ENCODE data around the gene DDX51. TPM values are rescaled to one million over a fixed set of nuclear protein-coding genes. Genes with fewer than 3 reads are reported as not detected.

Gene DDX51
- total RNA-seq, 1 donor from 2014 or later = 10.3 TPM

- ATAC-seq (ENCODE audit: poor library complexity) (no peak), DNase-seq (peak; percentile 13)
- intact Hi-C loops (cut with DNase I) = no loop called here
Measured at GRCh38 chr12:132180648-132181546, 36.8 kb upstream of the DDX51 start.

DNA sequence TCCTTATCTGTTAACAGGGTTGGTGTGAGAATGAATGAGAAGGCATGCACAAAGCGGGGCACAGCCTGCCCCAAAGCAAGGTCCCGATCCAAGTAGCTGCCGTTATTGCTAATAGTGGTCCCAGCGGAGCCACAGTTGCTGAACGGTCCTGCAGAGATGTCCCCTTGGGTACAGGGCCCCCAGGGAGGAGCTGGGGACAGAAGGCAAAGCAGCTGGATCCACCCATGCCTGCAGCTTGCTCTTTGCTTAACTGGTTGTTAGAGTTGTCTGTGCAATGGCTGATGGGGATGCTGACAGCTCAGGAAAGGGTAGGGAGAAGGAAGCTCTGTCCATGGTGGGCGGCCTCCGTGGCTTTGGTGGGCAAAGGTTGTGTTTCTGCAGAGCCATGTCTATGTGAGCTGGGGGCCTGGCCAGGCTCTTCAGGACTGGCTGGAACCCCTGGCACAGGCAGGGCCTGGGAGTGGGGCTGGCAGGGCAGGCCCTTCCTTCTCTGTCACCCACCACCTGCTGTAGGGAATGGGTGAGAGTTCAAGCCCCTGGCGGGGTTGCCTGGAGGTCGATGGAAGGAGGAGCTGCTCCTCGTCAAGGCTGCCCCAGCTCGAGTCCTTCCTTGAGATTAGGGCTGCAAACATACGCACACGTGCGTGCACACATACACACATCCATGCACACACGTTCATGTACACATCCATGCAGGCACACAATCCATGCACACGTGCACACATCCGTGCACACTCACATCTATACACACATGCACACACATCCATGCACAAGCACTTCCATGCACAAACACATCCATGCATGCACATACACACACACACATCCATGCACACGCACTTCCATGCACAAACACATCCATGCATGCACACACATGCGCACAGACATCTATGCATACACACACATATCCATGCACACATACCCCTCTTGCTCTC is 35.6 kb upstream of the DDX51 start:
- ATAC-seq (ENCODE audit: poor library complexity) = no peak
- intact Hi-C loops (cut with DNase I) = no loop called here
- peak; percentile 13 for DNase-seq

- intact Hi-C loops (cut with DNase I) = no loop called here
- ATAC-seq (ENCODE audit: poor library complexity) (no peak), DNase-seq (peak; percentile 37)
Measured at GRCh38 chr12:132178801-132179401, 34.8 kb upstream of the DDX51 start.

DNA sequence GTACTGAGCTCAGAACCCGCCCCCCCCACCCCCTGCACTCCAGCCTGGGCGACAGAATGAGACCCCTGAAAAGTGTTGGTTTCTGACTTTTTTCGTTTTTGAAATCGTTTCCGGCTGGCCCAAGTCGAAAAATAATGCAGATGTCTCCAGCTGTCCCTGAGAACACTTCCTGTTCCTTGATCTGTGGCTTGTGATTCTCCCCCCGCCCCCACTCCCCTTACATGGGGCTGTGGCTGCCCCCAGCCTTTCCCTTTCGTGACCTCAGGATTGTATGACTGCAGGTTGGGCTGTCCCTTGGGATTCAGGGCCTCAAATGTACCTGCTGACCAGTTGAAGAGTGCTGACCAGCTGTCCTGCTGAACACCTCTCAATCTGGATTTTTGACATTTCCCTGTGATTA is 34.2 kb upstream of the DDX51 start:
- intact Hi-C loops (cut with DNase I) = no loop called here
- ATAC-seq (ENCODE audit: poor library complexity) (no peak), DNase-seq (peak; percentile 34)

DNA sequence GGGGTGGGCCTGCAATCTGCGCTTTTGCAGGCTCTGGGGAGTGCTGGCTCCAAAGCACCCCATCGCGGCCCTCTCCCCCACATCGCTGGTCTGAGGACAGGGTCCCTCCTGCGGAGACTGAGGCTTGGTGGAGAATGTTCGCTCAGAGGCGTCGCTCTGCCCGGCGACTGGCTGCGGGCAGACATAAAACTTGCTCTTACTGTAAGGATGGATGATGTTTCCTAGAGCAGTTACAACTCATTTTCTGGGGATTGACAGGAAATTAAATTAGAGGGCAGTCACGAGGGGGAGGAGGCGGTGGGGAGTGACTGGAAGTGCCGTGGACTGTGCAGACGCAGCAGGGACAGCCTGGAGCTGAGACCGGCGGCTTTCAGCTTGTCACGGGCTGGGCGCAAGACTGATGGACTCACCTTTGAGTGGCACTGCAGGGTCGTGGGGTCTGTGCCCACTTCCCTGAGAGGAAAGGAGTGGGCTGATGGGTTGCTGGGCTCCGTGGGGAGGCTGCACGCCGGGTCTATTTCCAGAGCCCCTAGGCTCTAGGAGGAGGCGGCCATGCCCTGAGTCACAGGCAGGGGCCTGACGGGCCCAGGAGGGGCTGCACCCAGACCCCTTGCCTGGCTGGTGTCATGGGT is 32.9 kb upstream of the DDX51 start:
- ATAC-seq (ENCODE audit: poor library complexity) (no peak), DNase-seq (peak; percentile 16)
- intact Hi-C loops (cut with DNase I) = no loop called here

- intact Hi-C loops (cut with DNase I) = no loop called here
- ATAC-seq (ENCODE audit: poor library complexity) = no peak
Measured at GRCh38 chr12:132176385-132176919, 32.3 kb upstream of the DDX51 start.

GRCh38 chr12:132175496-132176384 is 31.6 kb upstream of the DDX51 start:
- DNase-seq (peak; percentile 26), ATAC-seq (ENCODE audit: poor library complexity) (no peak)

More at GRCh38 chr12:132176385-132176919, 32.3 kb upstream of the DDX51 start:
- DNase-seq = peak; percentile 24

GRCh38 chr12:132174839-132175490 is 30.8 kb upstream of the DDX51 start:
- DNase-seq (peak; percentile 19), ATAC-seq (ENCODE audit: poor library complexity) (no peak)
- intact Hi-C loops (cut with DNase I) = no loop called here

More at GRCh38 chr12:132175496-132176384, 31.6 kb upstream of the DDX51 start:
- intact Hi-C loops (cut with DNase I) = no loop called here

GRCh38 chr12:132174015-132174838 is 30.1 kb upstream of the DDX51 start:
- intact Hi-C loops (cut with DNase I) = no loop called here
- ATAC-seq (ENCODE audit: poor library complexity) (no peak), DNase-seq (peak; percentile 20)

GRCh38 chr12:132173135-132174014 is 29.3 kb upstream of the DDX51 start:
- intact Hi-C loops (cut with DNase I) = no loop called here
- no peak for ATAC-seq (ENCODE audit: poor library complexity)
- DNase-seq = peak; percentile 24

DNA sequence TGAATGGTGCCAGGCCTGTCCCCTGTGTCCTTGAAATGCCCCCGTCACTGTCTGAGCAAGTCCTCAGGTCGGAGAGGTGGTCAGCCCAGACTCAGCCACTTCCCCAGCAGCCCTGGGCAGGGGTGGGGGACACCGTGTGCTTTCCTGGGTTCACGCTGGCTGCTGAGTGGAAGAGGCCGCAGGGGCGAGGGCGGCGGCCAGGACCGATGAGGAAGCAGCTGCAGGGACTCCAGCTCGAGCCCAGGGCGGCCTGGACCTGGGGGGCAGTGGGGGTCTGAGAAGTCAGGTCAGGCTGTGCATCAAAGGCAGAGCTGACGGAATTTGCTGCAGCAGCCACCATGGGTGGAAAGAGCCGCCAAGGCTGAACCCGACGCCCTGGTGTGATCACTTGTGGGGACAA is 28.5 kb upstream of the DDX51 start:
- intact Hi-C loops (cut with DNase I) = no loop called here
- DNase-seq (peak; percentile 21), ATAC-seq (ENCODE audit: poor library complexity) (no peak)

- no peak for ATAC-seq (ENCODE audit: poor library complexity)
- DNase-seq = peak; percentile 24
- intact Hi-C loops (cut with DNase I) = no loop called here
Measured at GRCh38 chr12:132171968-132172521, 27.9 kb upstream of the DDX51 start.

DNA sequence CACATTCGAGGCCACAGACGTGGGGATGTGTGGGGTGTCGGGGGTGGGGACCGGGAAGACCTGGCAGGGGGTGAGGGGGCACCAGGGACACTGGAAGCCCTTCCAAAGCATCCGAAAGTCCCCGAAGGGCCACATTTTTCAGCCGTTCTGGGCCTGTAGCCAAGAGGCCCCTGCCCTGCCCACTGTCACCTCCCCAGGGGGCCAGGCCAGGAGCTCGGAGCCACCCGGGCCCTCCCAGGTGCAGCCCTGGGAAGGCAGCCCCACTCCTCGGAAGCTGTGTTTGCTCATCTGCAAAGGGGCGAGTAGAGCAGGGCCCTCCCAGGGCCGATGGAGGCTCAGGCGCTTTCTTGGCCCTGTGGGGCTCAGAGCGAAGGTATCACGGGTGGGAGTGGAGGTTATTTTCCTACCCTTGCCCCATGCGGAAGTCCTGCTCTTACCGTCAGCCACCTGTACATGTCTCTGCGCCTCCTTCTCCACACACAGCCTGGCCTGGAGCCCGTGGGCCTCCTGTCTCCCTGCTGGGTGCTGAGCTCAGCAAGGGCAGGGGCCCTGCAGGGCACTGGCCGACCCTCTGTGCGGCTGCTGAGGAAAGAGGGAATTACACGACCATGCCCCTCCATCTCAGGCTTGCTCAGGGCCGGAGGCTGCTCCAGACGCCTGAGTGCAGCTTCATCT is 27.3 kb upstream of the DDX51 start:
- DNase-seq = peak; percentile 24
- ATAC-seq (ENCODE audit: poor library complexity) = no peak
- intact Hi-C loops (cut with DNase I) = no loop called here

DNA sequence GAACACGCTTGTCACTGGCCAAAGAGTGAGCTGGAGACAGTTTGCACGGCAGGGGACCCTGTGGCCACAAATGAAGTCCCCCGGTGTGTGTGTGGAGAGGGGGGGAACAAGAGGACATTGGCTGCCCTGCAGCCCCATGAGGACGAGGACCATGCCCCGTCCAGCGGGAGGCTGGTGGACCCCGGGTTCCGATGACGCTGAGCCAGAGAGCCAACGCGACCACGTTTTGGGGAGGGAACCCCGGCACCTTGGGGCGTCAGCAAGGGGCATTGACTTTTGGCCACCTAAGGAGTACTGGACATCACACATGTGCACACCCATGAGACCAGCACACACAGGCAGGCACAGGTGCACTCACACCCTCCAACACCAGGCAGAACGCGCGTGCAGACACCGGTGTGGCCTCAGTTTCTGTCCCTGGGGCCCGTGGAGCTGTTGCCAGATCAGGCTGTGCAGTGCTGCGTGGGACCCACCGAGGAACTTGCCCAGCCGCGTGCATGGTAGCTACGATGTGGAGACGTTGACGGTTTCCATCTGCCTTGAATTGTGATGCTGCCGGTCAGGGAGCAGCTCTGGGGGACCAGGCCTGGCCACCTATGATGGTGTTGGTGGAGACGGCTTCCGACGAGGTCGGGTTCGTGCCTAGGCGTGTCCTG is 26.6 kb upstream of the DDX51 start:
- intact Hi-C loops (cut with DNase I) = no loop called here
- DNase-seq (peak; percentile 20), ATAC-seq (ENCODE audit: poor library complexity) (no peak)

Measured in Right ventricle myocardium superior (tissue), 1 donor.